NB4 (cell line): Measurements from ENCODE around the gene CALN1.

ENCODE experiments used
- CTCF ChIP-seq: IDR thresholded peaks from one replicate; pipeline ENCODE4 v1.5.1; 2012; ENCODE audit warnings: low read depth, low read length
- MAX ChIP-seq: IDR thresholded peaks from 2 replicates; pipeline ENCODE4 v1.6.1; 2011; ENCODE audit warnings: low read depth, low read length
- POLR2A ChIP-seq: IDR thresholded peaks from 2 replicates; pipeline ENCODE4 v1.6.1; 2011; ENCODE audit warnings: mild to moderate bottlenecking; ENCODE audit not compliant: insufficient read length; ENCODE audit errors: extremely low read depth

GRCh38 chr7:71784781-71785180, 627.4 kb downstream of the CALN1 start:
- TF ChIP-seq CTCF (no peak), POLR2A (no peak), MAX (no peak)
